LNCAP (cell line): ENCODE data around the gene B4GALT2.

ENCODE experiments used
- CTCF ChIP-seq: fragments of 450-650 bp; IDR thresholded peaks from 2 replicates; pipeline ENCODE4 v1.5.1; 2017; ENCODE audit warnings: mild to moderate bottlenecking

B4GALT2 gene

GRCh38 chr1:43992232-43992995 is 13.4 kb downstream of the B4GALT2 start:
- no peak for TF ChIP-seq CTCF

DNA sequence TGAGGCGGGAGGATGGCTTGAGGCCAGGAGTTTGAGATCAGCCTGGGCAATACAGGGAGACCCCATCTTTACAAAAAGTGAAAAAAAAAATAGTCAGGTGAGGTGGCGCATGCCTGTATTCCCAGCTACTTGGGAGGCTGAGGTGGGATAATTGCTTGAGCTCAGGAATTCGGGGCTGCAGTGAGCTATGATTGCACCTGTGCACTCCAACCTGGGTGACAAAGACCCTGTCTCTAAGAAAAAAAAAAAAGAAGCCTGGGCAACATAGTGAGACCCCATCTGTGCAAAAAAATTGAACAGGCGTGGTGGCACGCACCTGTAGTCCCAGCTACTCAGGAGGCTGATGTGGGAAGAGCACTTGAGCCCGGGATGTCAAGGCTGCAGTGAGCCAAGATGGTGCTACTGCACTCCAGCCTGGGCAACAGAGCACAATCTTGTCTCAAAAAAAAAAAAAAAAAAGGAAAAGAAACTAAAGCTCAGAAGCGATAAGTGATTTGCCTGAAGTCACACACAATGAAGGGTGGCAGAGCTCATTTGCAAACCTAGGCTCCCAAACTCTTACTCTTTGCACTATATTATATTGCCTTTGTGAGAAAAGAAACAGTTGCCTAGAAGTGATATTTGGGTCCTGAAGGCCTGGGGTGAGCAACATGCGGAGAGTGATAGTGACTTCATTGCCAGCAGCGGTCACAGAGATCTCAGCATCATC is 14.3 kb downstream of the B4GALT2 start:
- no peak for TF ChIP-seq CTCF

DNA sequence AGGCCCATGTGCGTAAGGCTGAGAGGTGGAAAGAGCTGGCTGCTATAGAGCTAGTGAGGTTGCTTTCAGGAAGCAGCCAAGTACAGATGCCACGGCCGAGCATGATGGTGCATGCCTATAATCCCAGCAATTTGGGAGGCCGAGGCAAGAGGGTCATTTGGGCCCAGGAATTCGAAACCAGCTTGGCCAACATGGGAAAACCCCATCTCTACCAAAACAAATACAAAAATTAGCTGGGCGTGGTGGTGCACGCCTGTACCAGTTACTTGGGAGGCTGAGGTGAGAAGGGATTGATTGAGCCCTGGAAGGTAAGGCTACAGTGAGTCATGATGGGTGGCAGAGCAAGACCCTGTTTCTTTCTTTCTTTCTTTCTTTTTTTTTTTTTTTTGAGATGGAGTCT is 15.1 kb downstream of the B4GALT2 start:
- no peak for TF ChIP-seq CTCF

DNA sequence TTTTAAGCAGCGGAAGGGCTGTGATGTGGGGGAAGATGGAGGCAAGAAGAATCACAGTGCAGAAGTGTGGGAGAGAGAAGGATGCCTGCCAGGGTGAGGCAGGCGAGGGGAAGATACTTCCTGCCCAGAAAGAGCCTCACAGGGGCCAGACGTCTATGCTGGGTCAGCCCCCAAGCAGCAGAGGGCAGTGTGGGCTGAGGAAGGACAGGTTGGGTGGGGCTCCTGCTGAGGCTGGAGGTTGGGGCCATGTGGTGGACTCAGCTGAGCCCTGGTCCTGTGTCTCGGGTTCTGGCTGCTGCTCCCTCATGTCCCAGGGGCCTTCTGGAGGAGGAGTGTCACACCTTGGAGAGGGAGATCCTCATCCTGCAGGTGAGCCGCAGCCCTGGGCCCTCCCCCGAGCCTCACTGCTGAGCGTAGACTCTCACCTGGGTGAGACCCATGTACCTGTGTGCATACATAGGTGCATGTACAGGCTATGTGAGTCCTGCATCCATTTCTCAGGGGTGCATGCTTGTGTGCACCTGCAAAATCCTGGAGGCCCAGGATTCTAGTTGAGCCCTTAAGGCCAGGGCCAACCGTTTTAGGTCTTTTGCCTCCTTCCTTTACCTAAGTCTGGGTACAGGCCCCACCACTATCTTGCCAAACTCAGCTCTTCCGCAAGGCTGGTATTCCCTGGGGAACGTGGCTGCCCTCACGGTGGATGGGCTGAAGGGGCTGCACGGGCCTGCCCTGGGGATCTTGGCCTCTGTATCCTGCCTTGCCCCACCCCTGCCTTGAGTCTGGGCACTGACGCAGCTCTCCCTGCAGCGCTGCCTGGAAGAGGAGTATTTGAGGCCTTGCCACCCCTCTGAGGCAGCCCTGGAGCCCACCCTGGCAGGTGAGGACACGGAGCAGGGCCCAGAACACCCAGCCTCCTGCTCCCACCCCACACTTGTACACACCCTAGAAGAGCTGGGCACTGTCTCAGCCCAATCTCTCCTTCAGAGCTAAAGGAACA is 16.1 kb downstream of the B4GALT2 start:
- no peak for TF ChIP-seq CTCF

- TF ChIP-seq CTCF, result no peak
Measured at GRCh38 chr1:43995984-43996732, 17.1 kb downstream of the B4GALT2 start.

DNA sequence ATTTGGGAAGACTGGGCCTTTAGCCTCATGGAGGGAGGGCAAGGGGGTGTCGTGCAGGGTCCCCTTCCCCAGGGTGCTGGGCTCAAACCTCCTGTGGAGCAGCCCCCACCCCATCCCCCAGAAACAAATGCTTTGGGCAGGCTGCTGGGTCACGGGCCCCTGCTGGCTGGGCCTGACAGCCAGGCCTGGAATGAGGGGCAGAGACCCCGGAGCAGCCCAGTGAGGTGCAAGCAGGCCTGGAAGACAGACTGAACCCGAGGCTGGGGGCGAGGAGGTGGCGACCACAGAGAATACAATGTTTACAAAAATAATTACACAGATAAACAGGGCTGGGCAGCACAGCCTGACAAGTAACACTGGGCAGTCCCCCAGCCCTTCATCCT is 17.7 kb downstream of the B4GALT2 start:
- no peak for TF ChIP-seq CTCF
